ENCODE data around the gene MCU.

DNA sequence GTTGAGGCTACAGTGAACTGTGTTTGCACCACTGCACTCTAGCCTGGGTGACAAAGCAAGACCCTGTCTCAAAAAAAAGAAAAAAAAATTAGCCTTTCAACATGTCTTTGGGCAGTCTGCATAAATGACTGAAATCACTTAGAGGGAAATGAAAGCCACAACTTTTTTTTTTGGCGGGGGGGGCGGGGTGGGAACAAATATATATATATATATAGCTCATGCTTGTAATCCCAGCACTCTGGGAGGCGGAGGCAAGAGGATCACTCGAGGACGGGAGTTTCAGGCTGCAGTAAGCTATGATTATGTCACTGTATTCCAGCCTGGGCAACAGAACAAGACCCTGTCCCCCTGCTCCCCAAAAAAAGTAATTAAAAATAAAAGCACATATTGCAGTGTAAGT lies 42.7 kb upstream of the MCU start:
- TF ChIP-seq NFIC (IDR thresholded peaks at IDR 0.05; ENCODE audit: low read depth, low read length), result no peak
- TF ChIP-seq POLR2AphosphoS5 (IDR thresholded peaks at IDR 0.05; ENCODE audit: low read length), result no peak
- TF ChIP-seq, protein P1, sequence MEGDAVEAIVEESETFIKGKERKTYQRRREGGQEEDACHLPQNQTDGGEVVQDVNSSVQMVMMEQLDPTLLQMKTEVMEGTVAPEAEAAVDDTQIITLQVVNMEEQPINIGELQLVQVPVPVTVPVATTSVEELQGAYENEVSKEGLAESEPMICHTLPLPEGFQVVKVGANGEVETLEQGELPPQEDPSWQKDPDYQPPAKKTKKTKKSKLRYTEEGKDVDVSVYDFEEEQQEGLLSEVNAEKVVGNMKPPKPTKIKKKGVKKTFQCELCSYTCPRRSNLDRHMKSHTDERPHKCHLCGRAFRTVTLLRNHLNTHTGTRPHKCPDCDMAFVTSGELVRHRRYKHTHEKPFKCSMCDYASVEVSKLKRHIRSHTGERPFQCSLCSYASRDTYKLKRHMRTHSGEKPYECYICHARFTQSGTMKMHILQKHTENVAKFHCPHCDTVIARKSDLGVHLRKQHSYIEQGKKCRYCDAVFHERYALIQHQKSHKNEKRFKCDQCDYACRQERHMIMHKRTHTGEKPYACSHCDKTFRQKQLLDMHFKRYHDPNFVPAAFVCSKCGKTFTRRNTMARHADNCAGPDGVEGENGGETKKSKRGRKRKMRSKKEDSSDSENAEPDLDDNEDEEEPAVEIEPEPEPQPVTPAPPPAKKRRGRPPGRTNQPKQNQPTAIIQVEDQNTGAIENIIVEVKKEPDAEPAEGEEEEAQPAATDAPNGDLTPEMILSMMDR (IDR thresholded peaks at IDR 0.05 in 2 of 3, conservative IDR thresholded peaks at IDR 0.05 in 1 of 3; ENCODE audit: control insufficient read depth in 2 of 3, extremely low read depth in 1 of 3, insufficient read depth in 1 of 3, low read depth in 3 of 3, low read length in 3 of 3), result no peak
- no peak for TF ChIP-seq CEBPB (IDR thresholded peaks at IDR 0.05; ENCODE audit: borderline replicate concordance in 1 of 2, low read depth in 2 of 2, low read length in 2 of 2)
- no peak for TF ChIP-seq GABPA (IDR thresholded peaks at IDR 0.05; ENCODE audit: low read depth)
- no peak for TF ChIP-seq TAF1 (IDR thresholded peaks at IDR 0.05; ENCODE audit: borderline replicate concordance, low read depth, low read length)
- TF ChIP-seq BRCA1 (IDR thresholded peaks at IDR 0.05; ENCODE audit: low read depth, low read length), result no peak
- TF ChIP-seq, protein P2, sequence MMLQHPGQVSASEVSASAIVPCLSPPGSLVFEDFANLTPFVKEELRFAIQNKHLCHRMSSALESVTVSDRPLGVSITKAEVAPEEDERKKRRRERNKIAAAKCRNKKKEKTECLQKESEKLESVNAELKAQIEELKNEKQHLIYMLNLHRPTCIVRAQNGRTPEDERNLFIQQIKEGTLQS (IDR thresholded peaks at IDR 0.05; ENCODE audit: borderline replicate concordance, extremely low read depth, low read depth, low read length), result no peak
- no peak for TF ChIP-seq ATF7 (IDR thresholded peaks at IDR 0.05; ENCODE audit: low read depth)
- TF ChIP-seq IKZF1 (conservative IDR thresholded peaks at IDR 0.05), result no peak
- TF ChIP-seq, protein P3, sequence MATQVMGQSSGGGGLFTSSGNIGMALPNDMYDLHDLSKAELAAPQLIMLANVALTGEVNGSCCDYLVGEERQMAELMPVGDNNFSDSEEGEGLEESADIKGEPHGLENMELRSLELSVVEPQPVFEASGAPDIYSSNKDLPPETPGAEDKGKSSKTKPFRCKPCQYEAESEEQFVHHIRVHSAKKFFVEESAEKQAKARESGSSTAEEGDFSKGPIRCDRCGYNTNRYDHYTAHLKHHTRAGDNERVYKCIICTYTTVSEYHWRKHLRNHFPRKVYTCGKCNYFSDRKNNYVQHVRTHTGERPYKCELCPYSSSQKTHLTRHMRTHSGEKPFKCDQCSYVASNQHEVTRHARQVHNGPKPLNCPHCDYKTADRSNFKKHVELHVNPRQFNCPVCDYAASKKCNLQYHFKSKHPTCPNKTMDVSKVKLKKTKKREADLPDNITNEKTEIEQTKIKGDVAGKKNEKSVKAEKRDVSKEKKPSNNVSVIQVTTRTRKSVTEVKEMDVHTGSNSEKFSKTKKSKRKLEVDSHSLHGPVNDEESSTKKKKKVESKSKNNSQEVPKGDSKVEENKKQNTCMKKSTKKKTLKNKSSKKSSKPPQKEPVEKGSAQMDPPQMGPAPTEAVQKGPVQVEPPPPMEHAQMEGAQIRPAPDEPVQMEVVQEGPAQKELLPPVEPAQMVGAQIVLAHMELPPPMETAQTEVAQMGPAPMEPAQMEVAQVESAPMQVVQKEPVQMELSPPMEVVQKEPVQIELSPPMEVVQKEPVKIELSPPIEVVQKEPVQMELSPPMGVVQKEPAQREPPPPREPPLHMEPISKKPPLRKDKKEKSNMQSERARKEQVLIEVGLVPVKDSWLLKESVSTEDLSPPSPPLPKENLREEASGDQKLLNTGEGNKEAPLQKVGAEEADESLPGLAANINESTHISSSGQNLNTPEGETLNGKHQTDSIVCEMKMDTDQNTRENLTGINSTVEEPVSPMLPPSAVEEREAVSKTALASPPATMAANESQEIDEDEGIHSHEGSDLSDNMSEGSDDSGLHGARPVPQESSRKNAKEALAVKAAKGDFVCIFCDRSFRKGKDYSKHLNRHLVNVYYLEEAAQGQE (IDR thresholded peaks at IDR 0.05; ENCODE audit: low read depth, low read length), result no peak
- TF ChIP-seq EZH2 (IDR thresholded peaks at IDR 0.05; ENCODE audit: borderline replicate concordance, control insufficient read depth, low read depth, low read length), result no peak
- no peak for TF ChIP-seq HDGF (IDR thresholded peaks at IDR 0.05)
- TF ChIP-seq ETV6 (conservative IDR thresholded peaks at IDR 0.05 in 1 of 2, IDR thresholded peaks at IDR 0.05 in 1 of 2; ENCODE audit: borderline replicate concordance in 1 of 2, low read depth in 1 of 2), result no peak

Measured in GM12878 (cell line).